CD4-positive, CD25-positive, alpha-beta regulatory T cell (primary cell): ENCODE data around the gene RFC1. TPM values are rescaled to one million over a fixed set of nuclear protein-coding genes. Genes with fewer than 3 reads are reported as not detected.

ENCODE experiments used
- ATAC-seq, 2 donors: fragments of 150-1000 bp; cut with Tn5 transposase; one replicate each; pipeline ENCODE4 v1.10.0; 2021; ENCODE audit warnings: low read depth in 2 of 2, moderate number of reproducible peaks in 2 of 2, moderate library complexity in 1 of 2
- DNase-seq, 3 donors: peaks; one replicate each; pipeline versions ENCODE4 v3.0.0 to v3.0.0-alpha.2; 2012 to 2022; ENCODE audit warnings: mixed read lengths in 1 of 3
- H3K27ac ChIP-seq: one replicate; pipeline ENCODE4 v1.7.0; 2013; ENCODE audit warnings: mild to moderate bottlenecking, low read length; ENCODE audit not compliant: insufficient read depth, poor library complexity, severe bottlenecking
- H3K27me3 ChIP-seq: one replicate; pipeline ENCODE4 v1.7.0; 2013; ENCODE audit warnings: low read length; ENCODE audit not compliant: control insufficient read depth, insufficient read depth
- H3K36me3 ChIP-seq: one replicate; pipeline ENCODE4 v1.7.0; 2013; ENCODE audit warnings: mild to moderate bottlenecking, low read length, moderate library complexity; ENCODE audit not compliant: control insufficient read depth, insufficient read depth
- H3K4me1 ChIP-seq: 2 replicates; pipeline ENCODE4 v1.7.0; 2013; ENCODE audit warnings: mild to moderate bottlenecking, low read length; ENCODE audit not compliant: insufficient read depth, control insufficient read depth, poor library complexity, severe bottlenecking
- H3K4me3 ChIP-seq: one replicate; pipeline ENCODE4 v1.7.0; 2013; ENCODE audit warnings: low read depth, mild to moderate bottlenecking, low read length, moderate library complexity
- H3K9me3 ChIP-seq, 2 experiments: 1 replicate in 1 of 2; 2 replicates in 1 of 2; pipeline ENCODE4 v1.7.0; 2013; ENCODE audit warnings: low read length in 2 of 2, mild to moderate bottlenecking in 1 of 2, moderate library complexity in 1 of 2; ENCODE audit not compliant: control insufficient read depth in 2 of 2
- H3K27ac Mint-ChIP-seq, 3 donors: one replicate each; pipeline ENCODE4 v1.8.0; 2020 to 2022; ENCODE audit warnings: mild to moderate bottlenecking in 3 of 3, mixed read lengths in 3 of 3, moderate library complexity in 2 of 3
- H3K27me3 Mint-ChIP-seq: one replicate; pipeline ENCODE4 v1.8.0; 2022; ENCODE audit warnings: mild to moderate bottlenecking, mixed read lengths
- H3K36me3 Mint-ChIP-seq: one replicate; pipeline ENCODE4 v1.8.0; 2020; ENCODE audit warnings: mixed read lengths
- H3K4me1 Mint-ChIP-seq, 4 donors: one replicate each; pipeline ENCODE4 v1.8.0; 2020 to 2022; ENCODE audit warnings: mixed read lengths in 4 of 4, mild to moderate bottlenecking in 1 of 4
- H3K4me3 Mint-ChIP-seq, 4 donors: one replicate each; pipeline ENCODE4 v1.8.0; 2020 to 2022; ENCODE audit warnings: mild to moderate bottlenecking in 4 of 4, mixed read lengths in 4 of 4, moderate library complexity in 3 of 4
- H3K9me3 Mint-ChIP-seq, 7 donors: one replicate each; pipeline ENCODE4 v1.8.0; 2020 to 2022; ENCODE audit warnings: mixed read lengths in 7 of 7, mild to moderate bottlenecking in 3 of 7, moderate library complexity in 2 of 7
- polyA plus RNA-seq, 4 donors: library from polyadenylated mRNA; unstranded; fragments of 300-500 nt; fragmentation: Illumina TruSeq; gene quantifications; one replicate each; pipeline ENCODE4 v1.2.3, GENCODE V29; 2021
- total RNA-seq: library from RNA; stranded (reverse); gene quantifications from one replicate; pipeline ENCODE4 v1.2.3, GENCODE V29; 2022

RFC1 gene
- total and polyA plus RNA-seq, 5 donors from 2014 or later: 27.3 to 87.1 (median 33.7) TPM

DNA sequence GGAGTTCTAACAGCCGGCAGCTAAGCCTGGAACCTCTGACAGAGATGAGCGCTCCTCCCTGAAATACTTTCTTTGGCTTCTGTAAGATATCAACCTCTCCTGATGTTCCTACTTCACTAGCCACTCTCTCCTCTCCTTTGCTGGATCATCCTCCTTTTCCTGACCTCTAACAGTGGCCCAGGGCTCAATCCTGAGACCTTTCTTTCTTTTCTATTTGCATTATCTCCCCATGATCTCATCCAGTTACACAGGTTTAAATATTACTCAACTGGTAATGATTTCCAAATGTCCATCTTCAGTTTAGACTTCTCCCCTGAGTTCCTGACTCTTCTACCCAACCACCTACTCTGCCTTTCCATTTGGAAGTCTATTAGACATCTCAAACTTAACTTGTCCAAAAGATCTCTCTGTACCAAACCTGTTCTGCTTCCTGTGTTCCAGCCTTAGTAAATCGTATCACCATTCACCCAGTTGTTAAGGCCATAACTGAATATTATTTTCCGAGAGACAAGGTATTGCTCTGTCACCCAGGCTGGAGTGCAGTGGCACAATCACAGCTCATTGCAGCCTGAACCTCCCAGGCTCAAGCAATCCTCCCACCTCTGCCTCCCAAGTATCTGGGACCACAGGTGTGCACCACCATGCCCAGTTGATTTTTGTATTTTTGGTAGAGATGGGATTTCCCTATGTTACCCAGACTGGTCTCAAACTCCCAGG is 41.1 kb downstream of the RFC1 start:
- Mint-ChIP-seq H3K36me3 (peaks cover 38% of the 10 kb centered on the region), H3K27ac (peak overlapping the region; percentile 30 to 79 (median 60)), H3K4me3 (no peak overlapping the region), H3K27me3 (no peaks in the 10 kb centered on the region), H3K4me1 (peaks cover 0 to 10% (median 5%) of the 10 kb centered on the region in 4 donors), H3K9me3 (peaks cover 0 to 1% (median 0%) of the 10 kb centered on the region in 7 donors)
- H3K27me3 ChIP-seq: no peaks in the 10 kb centered on the region
- H3K27ac ChIP-seq: no peak overlapping the region
- no peaks in the 10 kb centered on the region for H3K9me3 ChIP-seq
- H3K4me3 ChIP-seq: no peak overlapping the region
- no peaks in the 10 kb centered on the region for H3K4me1 ChIP-seq
- no peak for DNase-seq
- H3K36me3 ChIP-seq: peaks cover 66% of the 10 kb centered on the region
- ATAC-seq: no peak

DNA sequence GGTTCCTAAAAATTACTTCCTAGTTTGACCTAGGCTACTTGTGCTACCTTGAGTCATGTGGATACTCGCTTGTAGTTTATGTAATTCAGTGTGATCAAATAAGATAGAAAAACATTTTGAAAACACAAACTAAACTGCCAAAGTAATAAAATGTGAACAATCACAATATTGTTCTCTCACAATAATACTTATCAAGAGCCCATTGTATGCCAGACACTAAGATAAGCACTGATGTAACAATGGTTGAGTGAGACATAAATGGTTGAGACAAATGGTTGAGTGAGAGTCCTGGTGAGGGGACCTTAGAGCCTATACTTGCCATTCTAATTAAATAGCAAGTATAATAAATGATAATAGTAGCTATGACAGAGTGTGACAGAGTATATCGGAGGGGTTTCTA is 41.7 kb downstream of the RFC1 start:
- H3K27ac Mint-ChIP-seq: no peak overlapping the region
- H3K4me3 Mint-ChIP-seq: no peak overlapping the region
- H3K27me3 ChIP-seq: no peaks in the 10 kb centered on the region
- H3K4me1 Mint-ChIP-seq: peaks cover 0 to 10% (median 5%) of the 10 kb centered on the region in 4 donors
- no peaks in the 10 kb centered on the region for H3K9me3 ChIP-seq
- no peak overlapping the region for H3K4me3 ChIP-seq
- peaks cover 0 to 1% (median 0%) of the 10 kb centered on the region in 7 donors for H3K9me3 Mint-ChIP-seq
- no peak overlapping the region for H3K27ac ChIP-seq
- H3K4me1 ChIP-seq: no peaks in the 10 kb centered on the region
- DNase-seq: no peak
- no peak for ATAC-seq
- peaks cover 42% of the 10 kb centered on the region for H3K36me3 Mint-ChIP-seq
- H3K27me3 Mint-ChIP-seq: no peaks in the 10 kb centered on the region
- peaks cover 70% of the 10 kb centered on the region for H3K36me3 ChIP-seq

DNA sequence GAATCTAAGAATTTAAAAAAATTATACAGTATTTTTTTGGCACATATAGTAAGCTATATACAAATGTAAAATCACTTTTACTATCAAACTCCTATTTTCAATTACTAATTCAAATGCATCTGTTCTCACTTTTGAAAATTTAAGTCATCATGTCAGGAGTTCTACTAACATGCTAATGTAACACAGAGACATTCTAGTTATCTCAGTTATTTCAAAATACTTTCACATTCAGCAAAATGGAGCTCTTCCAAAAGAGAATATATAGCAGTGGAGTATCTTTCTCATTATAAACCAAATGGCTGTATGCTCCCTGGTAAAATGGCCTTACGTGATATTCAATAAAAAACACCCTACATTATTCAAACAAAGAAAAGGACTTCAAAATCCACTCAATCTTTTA is 42.3 kb downstream of the RFC1 start:
- H3K4me1 Mint-ChIP-seq: peaks cover 0 to 10% (median 5%) of the 10 kb centered on the region in 4 donors
- no peak overlapping the region for H3K27ac Mint-ChIP-seq
- H3K27me3 Mint-ChIP-seq: no peaks in the 10 kb centered on the region
- no peak for ATAC-seq
- peaks cover 45% of the 10 kb centered on the region for H3K36me3 Mint-ChIP-seq
- no peak overlapping the region for H3K27ac ChIP-seq
- no peaks in the 10 kb centered on the region for H3K4me1 ChIP-seq
- H3K9me3 ChIP-seq: no peaks in the 10 kb centered on the region
- no peak overlapping the region for H3K4me3 Mint-ChIP-seq
- no peak overlapping the region for H3K4me3 ChIP-seq
- peaks cover 0 to 1% (median 0%) of the 10 kb centered on the region in 7 donors for H3K9me3 Mint-ChIP-seq
- H3K27me3 ChIP-seq: no peaks in the 10 kb centered on the region
- peaks cover 76% of the 10 kb centered on the region for H3K36me3 ChIP-seq
- DNase-seq: no peak

DNA sequence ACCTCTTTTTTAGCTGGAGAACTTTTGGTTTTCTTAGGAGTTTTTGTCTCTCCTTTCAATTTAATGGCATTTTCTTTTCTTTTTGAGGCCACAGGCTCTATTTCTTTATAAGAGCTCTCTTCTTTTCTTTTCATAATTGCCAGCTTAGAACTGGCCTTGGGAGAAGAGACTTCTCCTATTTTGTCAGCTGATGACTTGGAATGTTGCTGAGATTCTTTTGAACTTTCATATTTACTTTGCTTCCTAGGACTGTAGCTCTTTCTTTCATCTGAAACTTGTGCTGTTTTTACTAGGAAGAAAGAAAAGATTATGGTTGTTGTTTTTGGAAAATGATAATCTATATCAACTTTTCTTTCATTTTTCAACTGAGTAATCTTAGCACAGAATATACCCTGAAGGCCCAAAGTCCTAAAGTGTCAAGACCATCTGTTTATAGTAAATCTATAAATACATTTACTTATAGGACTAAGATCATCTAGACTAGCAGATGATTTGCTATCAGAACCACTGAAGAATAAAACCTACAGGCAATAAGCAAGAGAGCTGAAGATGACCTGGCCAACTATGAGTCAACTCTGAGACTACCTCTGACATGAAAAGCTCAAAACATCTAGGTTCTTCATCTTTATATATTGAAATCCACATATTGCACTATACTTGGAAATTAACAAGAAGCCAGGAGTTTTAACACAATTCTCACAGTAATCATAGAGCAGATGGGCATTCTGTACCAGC is 45.6 kb downstream of the RFC1 start:
- Mint-ChIP-seq H3K36me3 (peaks cover 36% of the 10 kb centered on the region), H3K9me3 (peaks cover 0 to under 1% (median 0%) of the 10 kb centered on the region in 7 donors), H3K4me3 (no peak overlapping the region), H3K4me1 (peaks cover 0 to 4% (median 0%) of the 10 kb centered on the region in 4 donors), H3K27ac (peak overlapping the region in 1 of 3 donors; percentile 32), H3K27me3 (no peaks in the 10 kb centered on the region)
- no peaks in the 10 kb centered on the region for H3K9me3 ChIP-seq
- H3K27me3 ChIP-seq: no peaks in the 10 kb centered on the region
- peaks cover 72% of the 10 kb centered on the region for H3K36me3 ChIP-seq
- no peak for DNase-seq
- H3K4me3 ChIP-seq: no peak overlapping the region
- ATAC-seq: no peak
- no peaks in the 10 kb centered on the region for H3K4me1 ChIP-seq
- no peak overlapping the region for H3K27ac ChIP-seq

DNA sequence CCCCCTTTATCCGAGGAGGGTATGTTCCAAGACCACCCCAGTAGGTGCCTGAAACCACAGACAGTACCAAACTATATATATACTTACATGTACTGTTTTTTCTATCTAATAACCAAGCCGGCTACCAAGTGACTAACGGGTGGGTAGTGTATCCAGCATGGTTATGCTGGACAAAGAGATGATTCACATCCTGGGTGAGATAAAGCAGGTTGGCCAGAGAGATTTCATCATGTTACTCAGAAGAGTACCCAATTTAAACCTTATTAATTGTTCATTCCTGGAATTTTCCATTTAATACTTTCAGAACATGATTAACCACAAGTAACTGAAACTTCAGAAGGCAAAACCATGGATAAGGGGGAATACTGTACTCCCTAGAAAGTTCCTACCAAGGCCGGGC is 46.5 kb downstream of the RFC1 start:
- Mint-ChIP-seq H3K27me3 (no peaks in the 10 kb centered on the region), H3K36me3 (peaks cover 30% of the 10 kb centered on the region), H3K4me3 (no peak overlapping the region), H3K27ac (peak overlapping the region in 1 of 3 donors; percentile 40), H3K9me3 (no peaks in the 10 kb centered on the region), H3K4me1 (peaks cover 0 to 3% (median 0%) of the 10 kb centered on the region in 4 donors)
- no peaks in the 10 kb centered on the region for H3K27me3 ChIP-seq
- peaks cover 71% of the 10 kb centered on the region for H3K36me3 ChIP-seq
- no peak for DNase-seq
- H3K27ac ChIP-seq: no peak overlapping the region
- no peaks in the 10 kb centered on the region for H3K4me1 ChIP-seq
- H3K4me3 ChIP-seq: no peak overlapping the region
- no peak for ATAC-seq
- H3K9me3 ChIP-seq: no peaks in the 10 kb centered on the region

DNA sequence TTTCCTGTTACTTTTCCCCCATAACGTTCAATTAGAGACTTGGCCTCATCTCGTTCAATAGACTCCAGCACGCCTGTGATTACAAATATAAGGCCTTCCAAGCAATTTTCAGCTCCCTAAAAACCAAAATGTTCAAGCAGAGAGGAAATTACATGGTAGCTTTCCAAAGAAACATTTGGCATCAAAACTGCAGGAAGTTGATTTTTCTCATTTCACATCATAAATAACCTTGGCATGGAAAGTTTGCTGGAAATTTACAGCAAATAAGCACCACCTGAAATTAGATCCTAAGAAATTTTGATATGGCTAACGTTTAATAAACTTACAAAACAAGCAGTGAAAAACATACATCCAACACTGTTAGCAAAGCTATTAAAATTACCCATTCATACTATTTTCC is 53.3 kb downstream of the RFC1 start:
- H3K36me3 Mint-ChIP-seq: peaks cover 43% of the 10 kb centered on the region
- no peaks in the 10 kb centered on the region for H3K4me1 ChIP-seq
- no peak for ATAC-seq
- no peak overlapping the region for H3K4me3 Mint-ChIP-seq
- H3K27me3 Mint-ChIP-seq: no peaks in the 10 kb centered on the region
- no peak overlapping the region for H3K4me3 ChIP-seq
- H3K36me3 ChIP-seq: peaks cover 81% of the 10 kb centered on the region
- no peaks in the 10 kb centered on the region for H3K9me3 Mint-ChIP-seq
- H3K4me1 Mint-ChIP-seq: peaks cover 0 to 7% (median 0%) of the 10 kb centered on the region in 4 donors
- no peak overlapping the region for H3K27ac ChIP-seq
- no peaks in the 10 kb centered on the region for H3K9me3 ChIP-seq
- DNase-seq: no peak
- no peaks in the 10 kb centered on the region for H3K27me3 ChIP-seq
- H3K27ac Mint-ChIP-seq: no peak overlapping the region

DNA sequence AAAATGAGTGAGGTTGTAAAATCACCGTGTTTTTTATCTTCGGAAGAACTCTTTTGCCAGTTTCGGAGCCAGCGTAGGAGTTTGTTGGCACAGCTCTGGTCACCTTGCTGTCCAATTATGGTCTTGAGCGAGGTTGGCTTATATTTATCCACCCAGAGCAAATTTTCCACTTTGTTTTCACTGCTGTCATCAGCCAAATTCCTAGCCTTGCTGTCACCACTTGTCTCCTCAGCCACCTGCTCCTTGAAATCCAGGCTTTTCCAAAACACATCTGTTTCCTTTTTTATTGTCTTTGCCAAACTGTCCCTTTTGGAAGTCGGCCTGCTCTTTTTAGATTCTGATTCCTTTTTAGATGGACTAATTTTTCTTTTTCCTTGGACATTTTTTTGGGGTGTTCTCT is 57.6 kb downstream of the RFC1 start:
- Mint-ChIP-seq H3K4me1 (peaks cover 0 to 7% (median 0%) of the 10 kb centered on the region in 4 donors), H3K36me3 (peaks cover 58% of the 10 kb centered on the region), H3K9me3 (no peaks in the 10 kb centered on the region), H3K27me3 (no peaks in the 10 kb centered on the region), H3K27ac (no peak overlapping the region), H3K4me3 (no peak overlapping the region)
- no peak for DNase-seq
- no peak for ATAC-seq
- Histone ChIP-seq H3K36me3 (peaks cover 86% of the 10 kb centered on the region), H3K4me3 (no peak overlapping the region), H3K27me3 (no peaks in the 10 kb centered on the region), H3K27ac (no peak overlapping the region), H3K4me1 (no peaks in the 10 kb centered on the region), H3K9me3 (no peaks in the 10 kb centered on the region)
